Smooth muscle cell (in vitro differentiated cells): ENCODE results near the gene ATG3. TPM values are rescaled to one million over a fixed set of nuclear protein-coding genes. Genes with fewer than 3 reads are reported as not detected.

Experiments
- DNase-seq: peaks from one replicate; lab custom pipeline; 2025; ENCODE audit not compliant: unreplicated experiment; lab: John Stamatoyannopoulos, UW
- H2AFZ ChIP-seq: fragments of 200-600 bp; sonication (generic); 2 replicates; pipeline ENCODE4 v1.6.0; 2016; ENCODE audit warnings: antibody characterized with exemption, low read depth, mild to moderate bottlenecking
- H3F3A ChIP-seq: fragments of 200-600 bp; sonication (generic); 2 replicates; pipeline ENCODE4 v1.6.0; 2017; ENCODE audit warnings: antibody characterized with exemption, low read depth
- H3K27ac ChIP-seq: fragments of 200-600 bp; sonication (generic); 2 replicates; pipeline ENCODE4 v1.5.1; 2016; ENCODE audit warnings: low read depth, mild to moderate bottlenecking
- H3K27me3 ChIP-seq: fragments of 200-600 bp; sonication (generic); 2 replicates; pipeline ENCODE4 v1.6.1; 2016; ENCODE audit warnings: low read depth, mild to moderate bottlenecking
- H3K36me3 ChIP-seq: fragments of 200-600 bp; sonication (generic); 2 replicates; pipeline ENCODE4 v1.5.1; 2016; ENCODE audit warnings: low read depth
- H3K4me1 ChIP-seq: fragments of 200-600 bp; sonication (generic); 2 replicates; pipeline ENCODE4 v1.5.1; 2016; ENCODE audit warnings: low read depth
- H3K4me2 ChIP-seq: fragments of 200-600 bp; sonication (generic); 2 replicates; pipeline ENCODE4 v1.6.0; 2016; ENCODE audit warnings: mild to moderate bottlenecking
- H3K4me3 ChIP-seq: fragments of 200-600 bp; sonication (generic); 2 replicates; pipeline ENCODE4 v1.5.1; 2016; ENCODE audit warnings: mild to moderate bottlenecking
- H3K79me2 ChIP-seq: fragments of 200-600 bp; sonication (generic); 2 replicates; pipeline ENCODE4 v1.6.0; 2016; ENCODE audit warnings: low read depth, mild to moderate bottlenecking
- H3K9ac ChIP-seq: fragments of 200-600 bp; sonication (generic); 2 replicates; pipeline ENCODE4 v1.6.0; 2016; ENCODE audit warnings: low read depth
- H3K9me3 ChIP-seq: fragments of 200-600 bp; sonication (generic); replicated peaks from 2 replicates; pipeline ENCODE4 v1.5.1; 2016; ENCODE audit warnings: low read depth
- H4K20me1 ChIP-seq: fragments of 200-600 bp; sonication (generic); 2 replicates; pipeline ENCODE4 v1.6.0; 2016; ENCODE audit warnings: low read depth
- CTCF ChIP-seq: fragments of 200-600 bp; sonication (generic); IDR thresholded peaks from 2 replicates; pipeline ENCODE4 v1.5.1; 2017; ENCODE audit warnings: borderline replicate concordance, mild to moderate bottlenecking, antibody characterized with exemption; ENCODE audit not compliant: insufficient read depth, poor library complexity, severe bottlenecking
- WGBS: methylation state at CpG from one replicate; pipeline ENCODE4 v1.1.7; 2016; ENCODE audit warnings: low lambda C conversion rate; 5-methylcytosine and 5-hydroxymethylcytosine counted together
- polyA plus RNA-seq: library from polyadenylated mRNA; unstranded; fragments of >200 nt; fragmentation: Nextera tagmentation; extraction: Ambion mirVana; gene quantifications from 2 replicates; pipeline ENCODE4 v1.2.1, GENCODE V29; 2016
- total RNA-seq: library from RNA; depleted of rRNA; stranded (reverse); fragments of >200 nt; gene quantifications from 2 replicates; pipeline ENCODE4 v1.2.3, GENCODE V29; 2014

The ATG3 gene
- 32.5 and 35.7 TPM in 2 replicates for total RNA-seq
- polyA plus RNA-seq, result 49.1 and 57.8 TPM in 2 replicates

DNA sequence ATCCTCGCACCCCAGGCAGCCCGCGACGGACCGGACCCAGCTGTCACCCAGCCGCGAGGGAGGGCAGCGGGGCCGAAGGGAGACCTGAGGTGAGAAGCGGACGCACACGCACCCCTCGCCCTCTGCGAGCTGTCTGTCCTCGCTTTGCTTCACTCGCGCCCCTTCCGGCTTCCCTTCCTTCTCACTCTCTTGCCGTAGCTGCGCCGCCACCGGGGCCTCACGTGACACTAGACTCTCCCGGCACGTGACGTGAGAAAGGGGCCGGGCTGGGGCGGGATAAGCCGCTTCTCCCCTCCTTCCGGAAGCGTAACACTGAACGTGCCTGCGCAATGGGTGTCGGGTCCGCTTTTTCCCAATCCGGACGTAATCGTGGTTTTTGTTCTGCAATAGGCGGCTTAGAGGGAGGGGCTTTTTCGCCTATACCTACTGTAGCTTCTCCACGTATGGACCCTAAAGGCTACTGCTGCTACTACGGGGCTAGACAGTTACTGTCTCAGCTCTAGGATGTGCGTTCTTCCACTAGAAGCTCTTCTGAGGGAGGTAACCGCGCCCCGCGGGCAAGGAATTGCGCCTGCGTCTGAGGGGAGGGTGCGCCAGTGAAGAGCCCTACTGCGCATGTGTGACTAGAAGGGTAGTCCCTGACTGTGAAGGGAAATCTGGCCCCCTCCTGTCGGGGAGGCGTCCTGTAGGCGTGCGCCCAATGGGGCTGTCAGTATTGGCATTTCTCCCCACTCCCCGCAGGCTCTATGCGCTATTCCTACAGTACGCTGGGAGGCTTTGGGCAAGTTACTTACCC, at the start of gene ATG3, which contains the start of gene SLC35A5:
Gene ATG3, minus strand, starts transcription at position 229 of the 796 bp plus-strand sequence. CDS start 434 bp downstream, outside the sequence.
Gene SLC35A5, plus strand, starts transcription at position 312 of the 796 bp plus-strand sequence. CDS start 1,359 bp downstream, outside the sequence.
- Histone ChIP-seq H3K36me3 (no peaks in the 10 kb centered on the region), H3K9ac (peak within 1 kb of the TSS; percentile 88), H3K9me3 (no peaks in the 10 kb centered on the region), H3F3A (no peaks in the 10 kb centered on the region), H2AFZ (peak within 1 kb of the TSS; percentile 88), H4K20me1 (no peaks in the 10 kb centered on the region), H3K79me2 (peaks cover 44% of the 10 kb centered on the region), H3K27me3 (no peaks in the 10 kb centered on the region), H3K4me1 (peaks cover 25% of the 10 kb centered on the region), H3K4me2 (peak within 1 kb of the TSS; percentile 95), H3K27ac (peak within 1 kb of the TSS; percentile 94), H3K4me3 (peak within 1 kb of the TSS; percentile 78)
- under 1% methylated on average over 56 of the region's 58 CpGs for WGBS
- DNase-seq, result peak; percentile 98
- no peak for TF ChIP-seq CTCF

- no peak for DNase-seq
- Histone ChIP-seq H3K36me3 (no peaks in the 10 kb centered on the region), H3K9ac (peak overlapping the region; percentile 48), H3K27ac (peak overlapping the region; percentile 63), H3K9me3 (no peaks in the 10 kb centered on the region), H3K27me3 (no peaks in the 10 kb centered on the region), H3K4me1 (peaks cover 7% of the 10 kb centered on the region), H3K4me3 (no peak overlapping the region), H4K20me1 (no peaks in the 10 kb centered on the region), H3K79me2 (no peaks in the 10 kb centered on the region), H3K4me2 (no peak overlapping the region), H2AFZ (no peak overlapping the region), H3F3A (peaks cover 4% of the 10 kb centered on the region)
- 59% methylated on average over 3 of the region's 3 CpGs for WGBS
- no peak for TF ChIP-seq CTCF
Measured at GRCh38 chr3:112610121-112610520, 48.4 kb upstream of the ATG3 start.

DNA sequence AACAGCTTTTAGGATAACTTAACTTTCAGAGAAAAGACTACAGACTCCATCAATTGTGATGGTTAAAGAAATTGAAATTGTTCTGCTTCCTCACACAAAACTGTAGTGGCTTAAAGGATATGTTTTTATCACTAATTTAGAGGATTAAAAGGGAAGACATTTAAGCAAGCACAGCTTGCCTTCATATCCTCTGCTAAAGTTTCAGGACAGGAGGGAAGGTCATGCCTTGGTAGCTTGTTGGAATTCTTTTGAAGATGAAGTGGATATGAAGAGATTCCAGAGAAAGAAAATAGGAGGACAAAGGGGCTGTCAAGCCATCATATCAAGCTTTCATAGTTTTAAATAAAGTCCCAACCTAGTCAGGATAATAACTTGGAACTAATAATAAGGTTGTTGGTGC, 46.1 kb upstream of the ATG3 start:
- Histone ChIP-seq H3K9ac (no peak overlapping the region), H3K4me2 (no peak overlapping the region), H3K27ac (no peak overlapping the region), H2AFZ (no peak overlapping the region), H3K4me3 (no peak overlapping the region), H3F3A (peaks cover 9% of the 10 kb centered on the region), H3K79me2 (no peaks in the 10 kb centered on the region), H3K9me3 (no peaks in the 10 kb centered on the region), H3K27me3 (no peaks in the 10 kb centered on the region), H4K20me1 (no peaks in the 10 kb centered on the region), H3K4me1 (peaks cover 7% of the 10 kb centered on the region), H3K36me3 (no peaks in the 10 kb centered on the region)
- DNase-seq, result no peak
- no peak for TF ChIP-seq CTCF

DNA sequence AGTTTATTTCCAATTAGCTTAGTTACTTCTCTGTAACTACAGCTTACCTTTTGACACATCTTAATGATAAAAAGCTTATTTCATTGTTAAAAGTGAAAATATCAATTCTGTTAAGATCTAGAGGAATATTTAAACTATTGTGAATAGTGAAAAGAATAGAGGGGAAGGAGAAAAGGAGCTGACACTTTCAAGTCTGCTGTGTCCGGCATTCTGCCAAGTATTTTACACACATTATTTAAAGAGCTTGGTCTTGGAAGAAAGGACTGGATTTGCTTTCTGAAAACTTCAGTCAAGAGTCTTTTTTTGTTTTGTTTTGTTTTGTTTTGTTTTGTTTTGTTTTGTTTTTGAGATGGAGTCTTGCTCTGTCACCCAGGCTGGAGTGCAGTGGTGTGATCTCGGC, 44.3 kb upstream of the ATG3 start:
- no peak overlapping the region for H3K4me3 ChIP-seq
- H3K27ac ChIP-seq, result peak overlapping the region; percentile 30
- DNase-seq, result no peak
- H3K9ac ChIP-seq, result no peak overlapping the region
- no peaks in the 10 kb centered on the region for H3K36me3 ChIP-seq
- H3K79me2 ChIP-seq, result no peaks in the 10 kb centered on the region
- 94% methylated on average over 2 of the region's 2 CpGs for WGBS
- H3K9me3 ChIP-seq, result no peaks in the 10 kb centered on the region
- peaks cover 7% of the 10 kb centered on the region for H3K4me1 ChIP-seq
- H3F3A ChIP-seq, result peaks cover 9% of the 10 kb centered on the region
- H3K27me3 ChIP-seq, result no peaks in the 10 kb centered on the region
- no peak overlapping the region for H3K4me2 ChIP-seq
- no peak for TF ChIP-seq CTCF
- no peak overlapping the region for H2AFZ ChIP-seq
- H4K20me1 ChIP-seq, result no peaks in the 10 kb centered on the region
